ENCODE measurements around the gene GPRC5B.

- TF ChIP-seq EZH2 (IDR thresholded peaks at IDR 0.05) (no peak), POLR2AphosphoS5 (IDR thresholded peaks at IDR 0.05; ENCODE audit: borderline replicate concordance, low read depth, low read length) (no peak)
These were observed 31.4 kb upstream of the GPRC5B start for GRCh38 chr16:19916064-19916463.

Measured in SK-N-MC (cell line).